ENCODE data around the gene LMOD2. TPM values are rescaled to one million over a fixed set of nuclear protein-coding genes. Genes with fewer than 3 reads are reported as not detected.

The LMOD2 gene
- total and polyA plus RNA-seq, 2 donors (not counting 3 experiments of a cell fraction or from before 2014, with no cell fraction given) = not detected

- no peak for FAIRE-seq
- Histone ChIP-seq H3K4me3 (replicated peaks in 1 of 3; ENCODE audit: insufficient read depth in 1 of 3, low read depth in 1 of 3, low read length in 3 of 3) (no peak overlapping the region), H3K27me3 (ENCODE audit: control insufficient read depth in 2 of 2, insufficient read depth in 2 of 2, low read length in 2 of 2) (no peaks in the 10 kb centered on the region), H3K79me2 (ENCODE audit: control insufficient read depth, insufficient read depth, low read length) (no peaks in the 10 kb centered on the region), H3K4me1 (ENCODE audit: control insufficient read depth, extremely low read depth, insufficient read depth, low read length) (peaks cover 17% of the 10 kb centered on the region), H3K27ac (ENCODE audit: insufficient read depth, low read depth, low read length) (no peak overlapping the region), H3K9me3 (replicated peaks; ENCODE audit: control insufficient read depth, insufficient read depth, low read length) (no peaks in the 10 kb centered on the region), H3K4me2 (ENCODE audit: insufficient read depth, low read length) (no peak overlapping the region), H3K36me3 (ENCODE audit: control insufficient read depth in 2 of 2, extremely low read depth in 1 of 2, insufficient read depth in 2 of 2, low read length in 2 of 2) (no peaks in the 10 kb centered on the region), H2AFZ (ENCODE audit: low read depth, low read length) (no peak overlapping the region), H4K20me1 (replicated peaks; ENCODE audit: control insufficient read depth, extremely low read depth, insufficient read depth, low read length) (no peaks in the 10 kb centered on the region), H3K9me1 (replicated peaks; ENCODE audit: control insufficient read depth, extremely low read depth, insufficient read depth, low read length) (no peaks in the 10 kb centered on the region), H3K9ac (replicated peaks; ENCODE audit: extremely low read depth, insufficient read depth, low read length) (no peak overlapping the region)
- CTCF ChIA-PET = no interaction called here
- TF ChIP-seq MYC (IDR thresholded peaks at IDR 0.05; ENCODE audit: low read depth, low read length) (no peak), POLR2A (IDR thresholded peaks at IDR 0.05; ENCODE audit: low read depth, low read length) (no peak)
- intact Hi-C loops (cut with micrococcal nuclease) (loop anchor here (5.0 kb wide), 1 partner anchor 1285 kb away; the partner anchor contains the start of gene POT1), dilution Hi-C loops (cut with MboI; ENCODE audit: extremely low pct_ligation_motif_present, low sequenced_read_pairs) (no loop called here)
- BruUV-seq (replicated peaks) = no TSS peak
- DNase-seq (ENCODE audit: low read depth, low spot score) = no peak
- POLR2A ChIA-PET = no interaction called here
These were observed 13.8 kb upstream of the LMOD2 start for GRCh38 chr7:123641901-123642300.

- peak; percentile 96 for DNase-seq (ENCODE audit: low read depth, low spot score)
- ChIA-PET POLR2A (interaction anchor here (0.6 kb wide), 1 partner anchor 1106 kb away, joined by 3 read pairs; no protein-coding TSS in a partner anchor), CTCF (interaction anchor here (0.7 to 4.4 kb wide), 13 partner anchors 9 to 229 kb away, joined by 3 to 25 read pairs (median 5); partner anchors contain the start of genes NDUFA5 and WASL)
- peak; percentile 92 for FAIRE-seq
- peak overlapping the region; percentile 10 for H3K27ac ChIP-seq (ENCODE audit: insufficient read depth, low read depth, low read length)
- TF ChIP-seq FOS (IDR thresholded peaks at IDR 0.05; ENCODE audit: borderline replicate concordance, insufficient read depth, low read length) (peak; percentile 83), GATA2 (IDR thresholded peaks at IDR 0.05; ENCODE audit: insufficient read depth, insufficient read length, low read depth, low read length) (peak; percentile 86), POLR2A (IDR thresholded peaks at IDR 0.05; ENCODE audit: low read depth, low read length) (no peak), MAX (IDR thresholded peaks at IDR 0.05; ENCODE audit: insufficient read depth, insufficient read length) (no peak), POLR2AphosphoS5 (IDR thresholded peaks at IDR 0.05; ENCODE audit: insufficient read depth, low read depth, low read length) (peak; percentile 36), EZH2 (IDR thresholded peaks at IDR 0.05; ENCODE audit: borderline replicate concordance, low read depth, low read length, severe bottlenecking) (no peak), JUN (IDR thresholded peaks at IDR 0.05; ENCODE audit: borderline replicate concordance, insufficient read depth, insufficient read length, low read depth) (peak; percentile 71), MYC (IDR thresholded peaks at IDR 0.05; ENCODE audit: low read depth, low read length) (no peak), CTCF (IDR thresholded peaks at IDR 0.05; ENCODE audit: extremely low read depth in 1 of 2, insufficient read depth in 1 of 2, low read depth in 1 of 2, low read length in 2 of 2) (no peak)
- intact Hi-C loops (cut with micrococcal nuclease) (loop anchor here (1.0 to 5.0 kb wide), 2 partner anchors 10 to 1284 kb away; partner anchors contain the start of gene POT1), dilution Hi-C loops (cut with MboI; ENCODE audit: extremely low pct_ligation_motif_present, low sequenced_read_pairs) (no loop called here)
- H3K9ac ChIP-seq (replicated peaks; ENCODE audit: extremely low read depth, insufficient read depth, low read length) = peak overlapping the region; percentile 10
- H3K4me3 ChIP-seq (replicated peaks in 1 of 3; ENCODE audit: insufficient read depth in 1 of 3, low read depth in 1 of 3, low read length in 3 of 3) = peak overlapping the region in 1 of 3 experiments; percentile 9
- no peaks in the 10 kb centered on the region for H3K27me3 ChIP-seq (ENCODE audit: control insufficient read depth in 2 of 2, insufficient read depth in 2 of 2, low read length in 2 of 2)
- H3K36me3 ChIP-seq (ENCODE audit: control insufficient read depth in 2 of 2, extremely low read depth in 1 of 2, insufficient read depth in 2 of 2, low read length in 2 of 2) = no peaks in the 10 kb centered on the region
- H3K79me2 ChIP-seq (ENCODE audit: control insufficient read depth, insufficient read depth, low read length) = no peaks in the 10 kb centered on the region
- peak overlapping the region; percentile 54 for H2AFZ ChIP-seq (ENCODE audit: low read depth, low read length)
- BruUV-seq (replicated peaks) = TSS peak; percentile 56
- H3K9me3 ChIP-seq (replicated peaks; ENCODE audit: control insufficient read depth, insufficient read depth, low read length) = no peaks in the 10 kb centered on the region
- H3K4me1 ChIP-seq (ENCODE audit: control insufficient read depth, extremely low read depth, insufficient read depth, low read length) = peaks cover 21% of the 10 kb centered on the region
- no peaks in the 10 kb centered on the region for H3K9me1 ChIP-seq (replicated peaks; ENCODE audit: control insufficient read depth, extremely low read depth, insufficient read depth, low read length)
- no peaks in the 10 kb centered on the region for H4K20me1 ChIP-seq (replicated peaks; ENCODE audit: control insufficient read depth, extremely low read depth, insufficient read depth, low read length)
- peak overlapping the region; percentile 20 for H3K4me2 ChIP-seq (ENCODE audit: insufficient read depth, low read length)
These were observed 11.9 kb upstream of the LMOD2 start for GRCh38 chr7:123643495-123644441.
